Activated gamma-delta T cell (primary cell): ENCODE data around the gene ZNF827.

Source experiments
- DNase-seq: peaks from one replicate; lab custom pipeline; 2025; lab: John Stamatoyannopoulos, UW

The ZNF827 gene

GRCh38 chr4:145799223-145799622 is 139.4 kb downstream of the ZNF827 start:
- DNase-seq = no peak

- DNase-seq = no peak
Observed at GRCh38 chr4:145797278-145797677, 141.3 kb downstream of the ZNF827 start.

GRCh38 chr4:145796346-145796745 is 142.3 kb downstream of the ZNF827 start:
- no peak for DNase-seq

- DNase-seq = no peak
Observed at GRCh38 chr4:145795521-145795920, 143.1 kb downstream of the ZNF827 start.

GRCh38 chr4:145792429-145792828 is 146.2 kb downstream of the ZNF827 start:
- DNase-seq = no peak

GRCh38 chr4:145791988-145792387 is 146.6 kb downstream of the ZNF827 start:
- no peak for DNase-seq

- DNase-seq = no peak
Observed at GRCh38 chr4:145788755-145789154, 149.9 kb downstream of the ZNF827 start.

- no peak for DNase-seq
Observed at GRCh38 chr4:145786830-145787229, 151.8 kb downstream of the ZNF827 start.

GRCh38 chr4:145786261-145786660 is 152.4 kb downstream of the ZNF827 start:
- DNase-seq = no peak

GRCh38 chr4:145785391-145786008 is 153.1 kb downstream of the ZNF827 start:
- DNase-seq = no peak

GRCh38 chr4:145784036-145784435 is 154.6 kb downstream of the ZNF827 start:
- no peak for DNase-seq

- DNase-seq = no peak
Observed at GRCh38 chr4:145782756-145783155, 155.9 kb downstream of the ZNF827 start.

GRCh38 chr4:145781351-145781750 is 157.3 kb downstream of the ZNF827 start:
- DNase-seq = no peak

- DNase-seq = no peak
Observed at GRCh38 chr4:145779319-145779801, 159.3 kb downstream of the ZNF827 start.

GRCh38 chr4:145776208-145776607 is 162.4 kb downstream of the ZNF827 start:
- no peak for DNase-seq

- no peak for DNase-seq
Observed at GRCh38 chr4:145775406-145775805, 163.2 kb downstream of the ZNF827 start.

GRCh38 chr4:145774473-145774872 is 164.2 kb downstream of the ZNF827 start:
- no peak for DNase-seq

- DNase-seq = no peak
Observed at GRCh38 chr4:145773581-145774234, 164.9 kb downstream of the ZNF827 start.

- DNase-seq = no peak
Observed at GRCh38 chr4:145772347-145772746, 166.3 kb downstream of the ZNF827 start.

- DNase-seq = no peak
Observed at GRCh38 chr4:145770124-145770523, 168.5 kb downstream of the ZNF827 start.

- no peak for DNase-seq
Observed at GRCh38 chr4:145769450-145770037, 169.1 kb downstream of the ZNF827 start.

GRCh38 chr4:145766273-145766672 is 172.3 kb downstream of the ZNF827 start:
- no peak for DNase-seq

- DNase-seq = no peak
Observed at GRCh38 chr4:145763399-145763798, 175.2 kb downstream of the ZNF827 start.
